ENCODE data around the gene NIPAL4.

GRCh38 chr5:157481265-157481664 is 21.3 kb downstream of the NIPAL4 start:
- TF ChIP-seq CTCF (IDR thresholded peaks at IDR 0.05), result no peak
- TF ChIP-seq POLR2AphosphoS5 (IDR thresholded peaks at IDR 0.05; ENCODE audit: low read depth, low read length), result no peak
- TF ChIP-seq, protein P1, sequence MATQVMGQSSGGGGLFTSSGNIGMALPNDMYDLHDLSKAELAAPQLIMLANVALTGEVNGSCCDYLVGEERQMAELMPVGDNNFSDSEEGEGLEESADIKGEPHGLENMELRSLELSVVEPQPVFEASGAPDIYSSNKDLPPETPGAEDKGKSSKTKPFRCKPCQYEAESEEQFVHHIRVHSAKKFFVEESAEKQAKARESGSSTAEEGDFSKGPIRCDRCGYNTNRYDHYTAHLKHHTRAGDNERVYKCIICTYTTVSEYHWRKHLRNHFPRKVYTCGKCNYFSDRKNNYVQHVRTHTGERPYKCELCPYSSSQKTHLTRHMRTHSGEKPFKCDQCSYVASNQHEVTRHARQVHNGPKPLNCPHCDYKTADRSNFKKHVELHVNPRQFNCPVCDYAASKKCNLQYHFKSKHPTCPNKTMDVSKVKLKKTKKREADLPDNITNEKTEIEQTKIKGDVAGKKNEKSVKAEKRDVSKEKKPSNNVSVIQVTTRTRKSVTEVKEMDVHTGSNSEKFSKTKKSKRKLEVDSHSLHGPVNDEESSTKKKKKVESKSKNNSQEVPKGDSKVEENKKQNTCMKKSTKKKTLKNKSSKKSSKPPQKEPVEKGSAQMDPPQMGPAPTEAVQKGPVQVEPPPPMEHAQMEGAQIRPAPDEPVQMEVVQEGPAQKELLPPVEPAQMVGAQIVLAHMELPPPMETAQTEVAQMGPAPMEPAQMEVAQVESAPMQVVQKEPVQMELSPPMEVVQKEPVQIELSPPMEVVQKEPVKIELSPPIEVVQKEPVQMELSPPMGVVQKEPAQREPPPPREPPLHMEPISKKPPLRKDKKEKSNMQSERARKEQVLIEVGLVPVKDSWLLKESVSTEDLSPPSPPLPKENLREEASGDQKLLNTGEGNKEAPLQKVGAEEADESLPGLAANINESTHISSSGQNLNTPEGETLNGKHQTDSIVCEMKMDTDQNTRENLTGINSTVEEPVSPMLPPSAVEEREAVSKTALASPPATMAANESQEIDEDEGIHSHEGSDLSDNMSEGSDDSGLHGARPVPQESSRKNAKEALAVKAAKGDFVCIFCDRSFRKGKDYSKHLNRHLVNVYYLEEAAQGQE (IDR thresholded peaks at IDR 0.05; ENCODE audit: insufficient read depth in 1 of 2, low read depth in 2 of 2, low read length in 1 of 2), result no peak
